Retina (tissue), 1 donor: ENCODE results near the gene ZNF625.
"Not testable (repeated sequence)": the region's sequence is repeated elsewhere in the genome, so short reads cannot be mapped to it uniquely, and the experiment has no call there.

Experiments used
- DNase-seq: peaks from one replicate; pipeline ENCODE4 v3.0.0-alpha.2; 2016

Gene ZNF625

DNA sequence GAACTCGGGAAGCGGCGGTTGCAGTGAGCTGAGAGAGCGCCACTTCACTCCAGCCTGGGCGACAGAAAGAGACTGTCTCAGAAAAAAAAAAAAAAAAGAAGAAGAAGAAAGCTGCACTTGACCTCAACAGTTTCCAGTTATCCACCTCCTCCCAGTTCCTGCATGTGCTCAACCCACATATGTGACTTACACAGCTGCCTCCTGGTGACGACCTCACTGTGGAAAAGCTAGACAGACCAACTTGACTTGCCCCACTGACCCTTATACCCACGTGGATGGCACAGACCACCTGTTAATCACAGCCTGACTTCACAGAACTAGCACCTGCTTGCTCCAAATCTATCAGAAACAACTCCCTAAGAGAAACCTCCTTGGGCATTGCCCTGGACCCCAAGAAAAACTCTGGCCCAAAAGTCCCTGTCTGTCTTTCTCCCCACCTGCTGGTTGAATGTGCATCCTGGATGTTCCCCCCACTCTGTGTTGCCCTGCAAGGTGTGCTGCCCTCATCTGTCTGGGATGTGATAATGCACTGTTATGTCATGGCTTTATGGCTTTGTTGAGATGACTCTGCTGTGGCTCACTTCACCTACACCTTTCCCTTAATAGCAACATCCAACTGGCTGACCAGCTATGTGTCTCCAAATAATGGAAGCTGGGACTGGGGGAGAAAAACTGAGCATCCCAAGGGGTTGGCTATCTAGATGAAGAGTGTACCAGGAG is 19.2 kb downstream of the ZNF625 start:
- no peak for DNase-seq

GRCh38 chr19:12133069-12133468 is 23.5 kb downstream of the ZNF625 start:
- DNase-seq, result no peak

- DNase-seq, result no peak
Observed at GRCh38 chr19:12126707-12127106, 29.8 kb downstream of the ZNF625 start.

DNA sequence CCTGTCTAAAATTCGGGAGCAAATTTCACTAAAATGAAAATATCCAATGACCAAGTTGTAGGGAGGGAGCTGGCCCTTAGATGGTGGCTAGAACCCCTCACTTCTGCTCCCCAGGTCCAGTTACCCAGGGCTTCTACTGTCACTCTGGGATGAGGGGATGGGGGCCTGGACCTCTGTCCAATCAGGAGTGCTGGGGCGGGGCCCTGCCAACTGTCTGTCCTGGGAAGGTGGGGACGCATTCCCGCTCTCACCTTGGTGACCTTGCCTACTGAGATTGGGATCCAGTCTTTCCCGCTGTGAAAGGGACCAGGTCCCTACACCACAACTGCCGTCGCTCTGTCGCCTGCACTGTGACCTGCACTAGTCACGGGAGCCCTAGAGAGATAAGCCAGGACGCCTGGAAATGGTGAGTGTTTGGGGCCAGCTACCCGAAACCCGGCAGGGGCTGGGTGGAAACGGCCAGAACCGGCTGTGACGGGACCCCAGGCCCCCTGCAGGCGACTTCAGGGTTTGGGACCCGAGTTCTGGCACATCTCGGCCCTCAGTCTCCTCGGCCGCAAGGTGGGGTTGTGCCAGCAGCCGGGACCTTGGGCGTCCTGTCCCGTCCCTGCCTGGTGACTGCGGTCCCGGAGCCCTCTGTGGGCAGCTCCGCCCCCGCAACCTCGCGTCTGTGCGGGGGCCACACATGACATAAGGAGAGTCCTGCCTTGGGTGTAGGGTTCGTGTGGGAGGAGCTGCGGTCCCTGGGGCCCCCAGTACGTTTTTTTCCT is 39.1 kb downstream of the ZNF625 start:
- DNase-seq, result no peak

GRCh38 chr19:12113121-12113520 is 43.4 kb downstream of the ZNF625 start:
- DNase-seq, result no peak

- no peak for DNase-seq
Observed at GRCh38 chr19:12112701-12113100, 43.8 kb downstream of the ZNF625 start.

GRCh38 chr19:12111943-12112637 is 44.4 kb downstream of the ZNF625 start:
- DNase-seq, result no peak

- DNase-seq, result no peak
Observed at GRCh38 chr19:12111176-12111575, 45.4 kb downstream of the ZNF625 start.

GRCh38 chr19:12103909-12104308 is 52.6 kb downstream of the ZNF625 start:
- DNase-seq, result not testable (repeated sequence)

GRCh38 chr19:12098040-12098439 is 58.5 kb downstream of the ZNF625 start:
- no peak for DNase-seq

- DNase-seq, result no peak
Observed at GRCh38 chr19:12095111-12095790, 61.3 kb downstream of the ZNF625 start.
